Cortex of kidney (tissue), 1 donor: ENCODE results near the gene COPRS.

Source experiments
- DNase-seq: peaks from one replicate; lab custom pipeline; 2025; lab: John Stamatoyannopoulos, UW

Gene COPRS

DNA sequence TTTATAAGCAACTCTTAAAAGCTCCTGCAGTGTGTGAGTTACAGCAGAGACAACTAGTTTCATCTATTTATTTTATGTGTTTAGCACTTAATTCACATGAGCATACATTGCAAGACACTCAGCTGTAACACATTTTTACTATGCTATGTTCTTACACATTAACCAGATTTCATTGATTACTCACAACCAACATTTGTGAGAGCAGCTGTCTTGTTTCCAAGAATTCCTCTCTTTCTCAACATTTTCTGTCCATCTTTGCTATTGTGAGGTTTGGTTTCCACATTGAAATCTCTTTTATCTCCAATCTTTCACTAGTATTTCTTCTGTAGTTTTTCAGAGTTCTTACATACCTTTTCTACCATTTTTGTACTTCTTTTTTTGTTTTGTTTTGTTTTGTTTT lies 51.2 kb downstream of the COPRS start:
- DNase-seq, result no peak

GRCh38 chr17:31806921-31807320 lies 52.1 kb downstream of the COPRS start:
- no peak for DNase-seq

- DNase-seq, result no peak
Measured at GRCh38 chr17:31803494-31804213, 55.4 kb downstream of the COPRS start.

DNA sequence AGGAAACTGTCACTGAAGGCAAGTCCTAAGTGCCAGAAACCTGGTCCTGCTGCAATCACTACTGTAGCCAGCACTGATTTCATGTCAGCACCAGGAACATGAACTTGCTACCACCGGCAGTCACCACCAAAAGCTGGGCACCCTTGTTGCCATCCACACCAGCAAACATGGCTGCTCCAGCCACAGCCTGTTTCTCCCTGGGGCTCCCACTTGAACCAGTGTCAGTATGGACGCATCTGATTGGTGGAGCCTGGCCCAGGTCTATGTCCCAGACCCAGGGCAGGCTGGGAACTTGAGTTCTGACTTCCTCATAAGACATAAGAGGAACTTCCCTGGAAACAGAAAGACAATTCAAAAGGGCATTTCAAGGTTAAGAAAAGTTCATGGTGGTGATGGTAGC lies 56.5 kb downstream of the COPRS start:
- DNase-seq, result no peak
